Brain microvascular endothelial cell (primary cell): ENCODE results near the gene FOSL1.

Experiments used
- DNase-seq: peaks from one replicate; pipeline ENCODE4 v3.0.0-alpha.2; 2020
- H3K27ac ChIP-seq: fragments of 250-450 bp; sonication (Bioruptor Pico); 2 replicates; pipeline ENCODE4 v1.5.1; 2020; ENCODE audit warnings: mild to moderate bottlenecking, moderate library complexity
- H3K27me3 ChIP-seq: fragments of 250-450 bp; sonication (Bioruptor Pico); replicated peaks from 2 replicates; pipeline ENCODE4 v1.5.1; 2020; ENCODE audit warnings: mild to moderate bottlenecking
- H3K36me3 ChIP-seq: fragments of 250-450 bp; sonication (Bioruptor Pico); replicated peaks from 2 replicates; pipeline ENCODE4 v1.5.1; 2020; ENCODE audit warnings: mild to moderate bottlenecking
- H3K4me3 ChIP-seq: 2 replicates; pipeline ENCODE4 v1.5.1; 2011; ENCODE audit warnings: low read depth, mild to moderate bottlenecking, control low read depth, low read length, moderate library complexity
- in situ Hi-C: cut with HindIII; loops from 2 replicates; pipeline ENCODE4 v1.10.0; 2017; ENCODE audit warnings: low sequenced_read_pairs, low pct_ligation_motif_present
- TF ChIP-seq, protein P1 (sequence below): IDR thresholded peaks from 2 replicates; pipeline ENCODE4 v1.5.1; 2011; ENCODE audit warnings: low read depth, mild to moderate bottlenecking, moderate library complexity, low read length, control low read depth, inconsistent platforms; ENCODE audit errors: missing control alignments

Gene FOSL1

DNA sequence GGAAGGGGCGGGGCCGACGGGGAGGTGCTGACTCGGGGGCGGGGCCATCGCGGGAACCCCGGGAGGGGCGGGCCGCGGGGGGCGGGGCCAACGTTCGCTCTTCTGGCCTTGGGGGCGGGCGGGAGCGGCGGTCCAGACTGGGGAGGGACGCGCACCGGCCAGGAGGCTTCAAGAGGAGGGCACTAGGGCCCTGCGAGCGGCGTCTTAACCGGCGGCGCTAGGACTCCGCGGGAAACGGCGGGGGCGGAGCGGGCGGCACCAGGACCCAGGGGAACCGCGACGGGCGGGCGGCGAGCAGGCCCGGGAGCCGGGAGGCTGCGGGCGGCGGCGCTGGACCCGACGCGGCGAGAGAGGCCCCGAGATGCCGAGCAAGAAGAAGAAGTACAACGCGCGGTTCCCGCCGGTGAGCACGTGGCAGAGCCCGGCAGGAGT lies 19.0 kb upstream of the FOSL1 start, which contains the start of gene DRAP1:
DRAP1 (plus strand) TSS at position 286 of the 432 bp plus-strand sequence; CDS start at position 362, 76 bp downstream.
- peak within 1 kb of the TSS; percentile 93 for H3K27ac ChIP-seq
- no peaks in the 10 kb centered on the region for H3K27me3 ChIP-seq
- peaks cover 22% of the 10 kb centered on the region for H3K36me3 ChIP-seq
- in situ Hi-C loops = no loop called here
- peak within 1 kb of the TSS; percentile 88 for H3K4me3 ChIP-seq
- DNase-seq = peak; percentile 97
- TF ChIP-seq, protein P1, sequence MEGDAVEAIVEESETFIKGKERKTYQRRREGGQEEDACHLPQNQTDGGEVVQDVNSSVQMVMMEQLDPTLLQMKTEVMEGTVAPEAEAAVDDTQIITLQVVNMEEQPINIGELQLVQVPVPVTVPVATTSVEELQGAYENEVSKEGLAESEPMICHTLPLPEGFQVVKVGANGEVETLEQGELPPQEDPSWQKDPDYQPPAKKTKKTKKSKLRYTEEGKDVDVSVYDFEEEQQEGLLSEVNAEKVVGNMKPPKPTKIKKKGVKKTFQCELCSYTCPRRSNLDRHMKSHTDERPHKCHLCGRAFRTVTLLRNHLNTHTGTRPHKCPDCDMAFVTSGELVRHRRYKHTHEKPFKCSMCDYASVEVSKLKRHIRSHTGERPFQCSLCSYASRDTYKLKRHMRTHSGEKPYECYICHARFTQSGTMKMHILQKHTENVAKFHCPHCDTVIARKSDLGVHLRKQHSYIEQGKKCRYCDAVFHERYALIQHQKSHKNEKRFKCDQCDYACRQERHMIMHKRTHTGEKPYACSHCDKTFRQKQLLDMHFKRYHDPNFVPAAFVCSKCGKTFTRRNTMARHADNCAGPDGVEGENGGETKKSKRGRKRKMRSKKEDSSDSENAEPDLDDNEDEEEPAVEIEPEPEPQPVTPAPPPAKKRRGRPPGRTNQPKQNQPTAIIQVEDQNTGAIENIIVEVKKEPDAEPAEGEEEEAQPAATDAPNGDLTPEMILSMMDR = no peak

DNA sequence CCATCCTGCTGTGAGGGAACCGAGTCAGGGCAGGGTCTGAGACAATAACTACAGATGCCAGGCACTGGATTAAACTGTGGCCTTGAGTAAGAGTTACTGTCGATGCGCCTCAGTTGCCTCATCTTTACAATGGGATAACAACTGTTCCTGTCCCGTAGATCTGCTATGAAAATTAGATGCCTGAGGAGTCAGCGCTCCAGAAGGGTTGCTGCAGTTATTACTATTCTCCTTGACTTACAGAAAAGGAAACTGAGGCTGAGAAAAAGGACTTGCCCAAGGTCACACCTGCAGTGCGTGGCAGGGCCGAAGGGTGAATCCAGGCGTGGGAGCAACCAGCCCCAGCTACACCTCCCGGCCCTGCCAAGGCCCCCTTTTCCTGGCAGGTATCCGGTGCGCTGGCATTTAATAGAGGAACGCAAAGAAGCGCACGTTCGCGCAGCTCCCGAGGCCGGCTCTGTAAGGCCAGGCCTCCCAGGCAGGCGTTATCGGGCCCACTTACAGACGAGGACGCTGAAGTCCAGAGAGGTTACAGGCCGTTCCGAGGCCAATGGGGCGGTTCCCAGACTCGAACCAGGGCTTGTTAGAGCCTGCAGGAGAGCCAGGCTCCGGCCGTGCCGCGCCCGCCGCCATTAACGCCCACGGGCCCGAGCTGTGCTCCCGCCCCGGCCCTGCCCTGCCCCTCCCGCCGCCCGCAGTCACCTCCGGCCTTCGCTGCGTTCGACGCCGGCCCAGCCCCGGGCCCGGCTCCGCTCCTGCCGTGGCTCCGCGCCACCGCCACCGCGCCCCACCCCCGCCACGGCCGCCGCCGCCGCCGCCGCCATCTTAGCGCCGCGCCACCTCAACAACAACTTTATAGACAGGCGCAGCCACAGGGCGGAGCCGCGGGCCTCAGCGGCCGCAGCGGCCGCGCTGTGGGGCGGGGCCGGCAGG lies 18.3 kb upstream of the FOSL1 start, which contains the start of gene C11orf68:
C11orf68 (minus strand) TSS at position 852 of the 930 bp plus-strand sequence; CDS start at position 821, 31 bp downstream.
- Histone ChIP-seq H3K4me3 (peak within 1 kb of the TSS; percentile 88), H3K36me3 (peaks cover 21% of the 10 kb centered on the region), H3K27me3 (no peaks in the 10 kb centered on the region), H3K27ac (peak within 1 kb of the TSS; percentile 93)
- TF ChIP-seq, protein P1 = no peak
- in situ Hi-C loops = no loop called here
- no peak for DNase-seq

DNA sequence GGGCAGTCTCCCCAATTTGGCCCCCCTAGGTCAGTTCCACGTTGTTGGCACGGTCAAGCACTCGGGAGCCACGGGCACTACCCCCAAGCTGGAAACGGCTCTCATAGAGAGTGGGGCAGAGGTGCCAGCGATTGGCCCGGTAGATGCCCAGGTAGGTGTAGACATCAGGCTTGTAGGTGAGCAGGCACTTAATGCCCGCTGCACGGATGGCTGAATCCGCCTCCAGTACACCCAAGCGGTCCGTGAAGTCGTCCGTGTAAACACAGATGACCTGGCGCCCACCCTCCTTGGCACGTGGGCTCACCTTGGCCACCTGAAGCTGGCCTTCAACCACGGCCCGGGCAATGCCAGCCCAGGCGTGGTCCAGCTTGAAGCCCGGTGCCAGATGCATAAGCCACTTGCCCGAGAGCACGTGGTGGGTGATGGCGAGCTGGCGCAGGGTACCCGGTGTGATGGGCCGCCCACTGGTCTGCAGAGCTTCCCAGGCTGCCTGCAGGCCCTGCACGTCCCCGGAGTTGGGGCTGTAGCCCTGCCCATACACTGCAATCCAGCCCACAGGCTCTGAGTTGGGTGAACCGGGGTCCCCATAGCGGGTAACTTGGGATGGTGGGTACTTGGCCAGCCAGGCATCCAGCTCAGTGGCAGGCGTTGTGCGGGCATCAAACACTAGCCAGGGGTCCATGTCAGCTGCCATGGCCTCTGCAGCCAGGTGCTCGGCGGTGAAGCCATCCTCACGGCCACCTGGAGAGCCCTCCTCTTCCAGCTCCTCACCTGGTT lies 17.4 kb upstream of the FOSL1 start:
- peaks cover 13% of the 10 kb centered on the region for H3K36me3 ChIP-seq
- peak overlapping the region; percentile 93 for H3K27ac ChIP-seq
- no peaks in the 10 kb centered on the region for H3K27me3 ChIP-seq
- peak overlapping the region; percentile 88 for H3K4me3 ChIP-seq
- in situ Hi-C loops = no loop called here
- DNase-seq = no peak
- TF ChIP-seq, protein P1 = no peak

DNA sequence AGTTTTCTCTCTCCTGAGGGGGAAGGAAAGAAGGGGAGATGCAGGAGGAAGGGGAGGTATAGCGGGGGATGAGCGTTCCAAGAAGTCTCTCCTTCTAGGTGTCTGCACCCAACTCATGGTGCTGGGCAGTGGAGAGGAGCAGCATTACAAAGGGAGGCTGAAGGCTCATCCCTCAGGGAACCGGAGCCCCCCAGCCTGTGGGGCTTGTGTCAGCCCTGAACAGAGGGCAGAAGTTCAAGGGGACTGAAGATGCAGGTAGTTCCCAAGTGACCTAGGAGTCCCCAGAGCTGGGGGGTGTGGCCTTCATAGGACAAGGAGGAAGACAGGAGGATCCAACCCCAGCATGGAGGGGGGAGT lies 16.9 kb upstream of the FOSL1 start:
- Histone ChIP-seq H3K27me3 (no peaks in the 10 kb centered on the region), H3K4me3 (peak overlapping the region; percentile 88), H3K27ac (peak overlapping the region; percentile 82), H3K36me3 (peaks cover 7% of the 10 kb centered on the region)
- in situ Hi-C loops = no loop called here
- DNase-seq = no peak
- TF ChIP-seq, protein P1 = no peak

DNA sequence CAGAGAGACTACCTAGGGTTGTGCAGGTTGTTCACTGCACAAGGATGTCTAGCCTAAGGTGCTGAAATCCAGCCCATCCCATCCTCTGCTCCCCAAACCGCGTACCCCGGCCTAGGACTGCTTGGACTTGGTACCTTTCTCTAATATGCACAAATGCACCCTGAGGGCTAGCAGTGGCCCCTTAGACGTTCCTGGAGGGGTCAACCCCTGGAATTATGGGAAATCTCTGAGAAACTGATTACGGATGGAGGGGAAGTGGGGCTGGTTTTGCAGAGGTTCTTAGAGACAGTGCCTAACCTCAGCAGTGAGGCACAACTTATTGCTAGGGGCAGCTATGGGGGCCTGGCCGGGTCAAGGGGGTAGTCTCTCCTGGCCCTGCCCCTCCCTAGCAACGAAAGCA lies 16.2 kb upstream of the FOSL1 start:
- Histone ChIP-seq H3K4me3 (no peak overlapping the region), H3K36me3 (peaks cover under 1% of the 10 kb centered on the region), H3K27me3 (no peaks in the 10 kb centered on the region), H3K27ac (peak overlapping the region; percentile 82)
- TF ChIP-seq, protein P1 = no peak
- no peak for DNase-seq
- in situ Hi-C loops = no loop called here
